ENCODE data around the gene GLI2.

GLI2 gene

DNA sequence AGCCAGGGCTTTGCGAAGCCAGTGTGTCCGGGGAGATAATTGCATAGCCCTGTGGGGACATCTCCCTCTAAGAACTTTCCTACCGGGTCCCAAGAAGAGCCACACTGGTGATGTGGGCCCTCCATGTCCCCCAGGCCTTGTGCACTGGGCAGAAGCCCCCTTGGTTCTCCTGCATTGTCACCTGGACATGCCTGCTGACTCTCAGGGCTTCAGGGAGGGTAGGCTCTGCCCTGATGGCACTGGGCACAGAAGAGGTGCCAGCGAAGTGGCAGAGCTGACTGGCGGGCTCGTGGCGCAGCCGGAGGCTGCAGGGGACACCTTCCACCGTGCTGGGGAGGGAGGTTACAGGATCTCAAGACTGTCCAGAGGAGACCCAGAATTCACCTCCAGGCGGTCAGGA, 28.3 kb downstream of the GLI2 start:
- H3K9me3 ChIP-seq (ENCODE audit: control insufficient read depth, low read length): no peaks in the 10 kb centered on the region
- H3K36me3 ChIP-seq (ENCODE audit: control insufficient read depth, insufficient read depth, low read length): no peaks in the 10 kb centered on the region
- no peak for DNase-seq
- H3K27ac ChIP-seq (ENCODE audit: insufficient read depth, low read length, poor library complexity, severe bottlenecking): no peak overlapping the region
- H3K4me3 ChIP-seq (ENCODE audit: insufficient read depth, low read depth, low read length, poor library complexity, severe bottlenecking): no peak overlapping the region
- no peaks in the 10 kb centered on the region for H3K27me3 ChIP-seq (replicated peaks; ENCODE audit: control insufficient read depth, insufficient read depth, low read length, poor library complexity, severe bottlenecking)
- no peaks in the 10 kb centered on the region for H3K4me1 ChIP-seq (ENCODE audit: control insufficient read depth, insufficient read depth, low read length, poor library complexity, severe bottlenecking)

DNA sequence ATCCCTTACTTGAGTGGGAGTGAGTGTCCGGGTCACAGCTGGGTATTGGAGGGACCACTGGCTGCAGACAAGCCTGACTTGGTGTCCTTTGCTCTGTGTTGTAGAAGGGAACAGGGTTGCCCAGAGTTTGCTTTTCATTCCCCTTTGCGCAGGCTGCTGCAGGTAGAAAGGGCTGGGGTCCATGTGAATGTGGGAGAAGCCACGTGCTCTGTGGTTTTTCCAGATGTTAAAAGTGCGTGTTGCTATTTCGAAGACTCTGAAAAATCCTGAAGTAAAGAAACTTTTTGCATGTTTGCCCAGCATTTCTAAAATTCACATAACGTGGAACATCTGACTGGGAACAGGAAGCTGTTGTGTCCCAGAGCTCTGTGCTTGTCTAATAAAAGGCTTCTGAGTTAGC, 28.8 kb downstream of the GLI2 start:
- no peaks in the 10 kb centered on the region for H3K36me3 ChIP-seq (ENCODE audit: control insufficient read depth, insufficient read depth, low read length)
- no peak overlapping the region for H3K4me3 ChIP-seq (ENCODE audit: insufficient read depth, low read depth, low read length, poor library complexity, severe bottlenecking)
- H3K4me1 ChIP-seq (ENCODE audit: control insufficient read depth, insufficient read depth, low read length, poor library complexity, severe bottlenecking): no peaks in the 10 kb centered on the region
- H3K27me3 ChIP-seq (replicated peaks; ENCODE audit: control insufficient read depth, insufficient read depth, low read length, poor library complexity, severe bottlenecking): no peaks in the 10 kb centered on the region
- no peak for DNase-seq
- H3K27ac ChIP-seq (ENCODE audit: insufficient read depth, low read length, poor library complexity, severe bottlenecking): no peak overlapping the region
- H3K9me3 ChIP-seq (ENCODE audit: control insufficient read depth, low read length): no peaks in the 10 kb centered on the region

DNA sequence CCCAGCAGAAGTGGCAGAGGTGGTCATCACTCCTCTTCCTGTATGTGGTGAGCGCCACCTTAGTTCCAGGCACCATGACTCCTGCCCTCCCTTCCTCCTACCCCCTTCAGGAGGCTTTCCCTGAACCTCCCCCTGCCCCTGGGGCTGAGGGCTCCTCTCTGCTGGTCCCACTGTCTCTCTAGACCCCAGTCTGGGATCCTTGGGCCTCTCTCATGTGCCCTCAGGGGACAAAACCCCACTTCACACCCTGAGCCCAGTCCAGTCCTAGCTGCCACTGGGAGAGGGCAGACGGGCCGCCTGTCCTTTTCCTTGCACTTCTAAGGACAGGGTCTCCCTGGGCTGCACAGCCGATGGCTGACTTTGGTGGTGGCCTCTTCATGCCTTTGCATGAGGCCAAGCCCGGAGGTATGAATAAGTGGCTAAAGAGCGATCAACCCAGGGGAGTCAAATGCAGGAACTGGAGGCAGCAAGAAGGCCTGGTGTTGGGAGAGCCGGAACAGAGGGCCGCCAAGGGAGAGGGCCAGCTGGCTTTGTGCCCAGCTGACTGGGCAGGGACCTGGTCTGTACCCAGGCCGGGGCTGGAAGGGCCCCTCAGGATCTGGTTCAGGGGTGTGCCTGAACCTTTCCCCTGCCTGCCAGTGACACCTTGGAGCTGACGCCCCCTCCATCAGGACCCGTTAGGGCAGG, 29.5 kb downstream of the GLI2 start:
- no peaks in the 10 kb centered on the region for H3K36me3 ChIP-seq (ENCODE audit: control insufficient read depth, insufficient read depth, low read length)
- DNase-seq: no peak
- H3K27me3 ChIP-seq (replicated peaks; ENCODE audit: control insufficient read depth, insufficient read depth, low read length, poor library complexity, severe bottlenecking): no peaks in the 10 kb centered on the region
- no peaks in the 10 kb centered on the region for H3K4me1 ChIP-seq (ENCODE audit: control insufficient read depth, insufficient read depth, low read length, poor library complexity, severe bottlenecking)
- no peaks in the 10 kb centered on the region for H3K9me3 ChIP-seq (ENCODE audit: control insufficient read depth, low read length)
- H3K27ac ChIP-seq (ENCODE audit: insufficient read depth, low read length, poor library complexity, severe bottlenecking): no peak overlapping the region
- no peak overlapping the region for H3K4me3 ChIP-seq (ENCODE audit: insufficient read depth, low read depth, low read length, poor library complexity, severe bottlenecking)

DNA sequence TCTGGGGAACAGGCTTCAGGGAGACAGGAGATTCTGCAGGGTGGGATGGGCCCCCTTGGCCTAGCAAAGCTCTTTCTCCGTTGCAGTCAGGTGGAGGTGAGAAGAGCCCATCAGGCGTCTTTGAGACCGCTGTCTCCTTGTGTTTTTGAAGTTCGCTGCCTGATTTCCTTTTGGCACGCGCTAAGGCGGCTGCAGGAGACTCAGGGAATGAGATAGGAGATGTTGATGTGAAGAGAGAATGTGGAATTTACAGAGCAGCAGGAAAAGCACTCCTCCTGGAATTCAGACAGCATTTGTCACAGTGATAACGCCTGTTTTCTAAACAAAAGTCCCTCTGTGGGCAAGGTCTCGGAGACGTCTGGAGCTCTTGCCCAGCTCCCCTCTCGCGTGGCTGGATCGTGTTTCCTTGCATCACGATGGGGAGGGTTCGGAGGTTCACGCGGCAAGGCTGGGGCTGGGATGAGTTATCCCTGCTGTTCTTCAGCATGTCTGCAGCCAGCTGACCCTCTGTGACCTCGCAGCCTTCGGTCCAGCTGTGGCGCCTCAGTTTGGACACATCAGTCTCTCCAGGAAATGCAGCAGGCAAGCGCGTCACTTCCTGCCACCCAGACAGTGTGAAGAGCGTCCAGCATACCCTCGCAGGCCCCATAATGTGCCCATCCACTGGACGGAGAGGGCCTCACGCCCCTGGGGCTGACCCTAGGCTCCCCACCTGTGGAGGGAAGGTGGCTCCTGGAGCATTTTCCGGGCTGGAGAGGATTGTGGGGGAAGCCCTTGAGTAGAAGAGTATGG, 30.2 kb downstream of the GLI2 start:
- H3K27me3 ChIP-seq (replicated peaks; ENCODE audit: control insufficient read depth, insufficient read depth, low read length, poor library complexity, severe bottlenecking): no peaks in the 10 kb centered on the region
- DNase-seq: no peak
- no peak overlapping the region for H3K27ac ChIP-seq (ENCODE audit: insufficient read depth, low read length, poor library complexity, severe bottlenecking)
- H3K9me3 ChIP-seq (ENCODE audit: control insufficient read depth, low read length): no peaks in the 10 kb centered on the region
- no peaks in the 10 kb centered on the region for H3K4me1 ChIP-seq (ENCODE audit: control insufficient read depth, insufficient read depth, low read length, poor library complexity, severe bottlenecking)
- no peak overlapping the region for H3K4me3 ChIP-seq (ENCODE audit: insufficient read depth, low read depth, low read length, poor library complexity, severe bottlenecking)
- no peaks in the 10 kb centered on the region for H3K36me3 ChIP-seq (ENCODE audit: control insufficient read depth, insufficient read depth, low read length)

DNA sequence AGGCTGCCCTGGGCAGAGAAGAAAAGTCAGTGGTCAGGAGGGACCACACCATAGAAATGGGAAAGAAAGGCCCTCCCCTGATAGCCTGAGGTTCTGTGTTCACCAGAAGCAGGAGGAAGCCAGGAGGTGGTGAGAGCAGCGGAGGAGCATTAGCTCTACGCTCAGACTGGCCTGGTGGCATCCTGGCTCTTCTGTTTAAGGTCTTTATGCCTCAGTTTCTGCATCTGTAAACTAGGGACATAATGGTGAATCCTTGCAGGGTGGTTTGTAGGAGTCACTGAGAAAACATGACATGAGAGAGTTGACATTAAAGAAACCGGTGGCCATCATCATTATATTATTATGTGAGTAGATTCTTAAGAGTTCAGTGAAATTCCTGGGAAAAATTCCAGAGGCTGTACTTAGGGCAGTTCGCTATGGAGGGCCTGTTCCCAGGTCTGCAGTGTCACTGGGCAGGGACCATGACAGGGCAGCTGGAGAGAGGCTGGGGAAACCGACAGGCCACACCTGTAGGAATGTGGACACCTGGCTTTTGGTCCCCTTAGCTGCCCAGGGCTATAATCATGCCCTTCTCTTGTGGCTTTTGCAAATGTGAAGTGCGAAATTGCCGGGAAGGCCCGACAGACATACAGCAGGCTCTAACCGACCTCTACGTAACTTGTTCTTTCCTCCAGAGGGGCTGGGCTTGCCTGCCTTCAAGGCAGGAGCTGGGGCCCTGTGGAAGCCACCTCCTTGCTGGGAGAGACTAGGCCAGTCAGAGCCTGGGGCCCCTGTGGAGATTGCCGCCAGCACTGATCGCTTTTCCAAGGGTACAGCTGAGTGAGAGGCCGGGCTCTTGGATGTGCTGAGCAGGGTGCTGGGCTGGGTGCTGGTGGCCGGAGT, 31.0 kb downstream of the GLI2 start:
- no peak overlapping the region for H3K27ac ChIP-seq (ENCODE audit: insufficient read depth, low read length, poor library complexity, severe bottlenecking)

DNA sequence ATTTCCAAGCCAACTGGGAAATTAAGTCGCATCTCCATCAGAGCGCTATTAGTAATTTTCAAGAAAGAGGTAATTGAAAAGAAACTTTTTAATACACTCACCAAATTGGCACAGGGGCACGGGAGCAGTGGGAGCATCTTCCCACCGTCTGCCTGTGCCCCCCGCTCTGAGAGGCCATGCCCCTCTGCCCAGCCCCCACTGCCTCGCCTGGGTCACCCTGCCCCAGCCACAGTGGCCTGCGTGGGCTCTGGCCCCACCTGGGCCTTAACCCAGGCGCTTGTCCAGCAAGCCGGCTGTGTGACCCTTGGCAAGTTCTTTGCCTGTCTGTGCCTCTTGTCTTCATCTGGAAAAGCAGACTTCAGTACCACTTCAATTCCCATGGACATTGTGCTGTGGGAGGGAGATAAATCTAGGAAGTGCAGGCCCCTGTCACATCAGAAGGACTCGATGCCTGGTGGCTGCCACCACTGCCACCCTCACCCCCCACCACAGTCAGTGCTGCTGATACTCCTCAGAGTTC, 31.9 kb downstream of the GLI2 start:
- H3K27ac ChIP-seq (ENCODE audit: insufficient read depth, low read length, poor library complexity, severe bottlenecking): no peak overlapping the region
- no peak overlapping the region for H3K4me3 ChIP-seq (ENCODE audit: insufficient read depth, low read depth, low read length, poor library complexity, severe bottlenecking)
- no peaks in the 10 kb centered on the region for H3K9me3 ChIP-seq (ENCODE audit: control insufficient read depth, low read length)
- H3K36me3 ChIP-seq (ENCODE audit: control insufficient read depth, insufficient read depth, low read length): no peaks in the 10 kb centered on the region
- DNase-seq: no peak
- peaks cover 3% of the 10 kb centered on the region for H3K27me3 ChIP-seq (replicated peaks; ENCODE audit: control insufficient read depth, insufficient read depth, low read length, poor library complexity, severe bottlenecking)
- no peaks in the 10 kb centered on the region for H3K4me1 ChIP-seq (ENCODE audit: control insufficient read depth, insufficient read depth, low read length, poor library complexity, severe bottlenecking)

More for the DNA sequence above, 31.0 kb downstream of the GLI2 start:
- DNase-seq: no peak
- Histone ChIP-seq H3K36me3 (ENCODE audit: control insufficient read depth, insufficient read depth, low read length) (no peaks in the 10 kb centered on the region), H3K9me3 (ENCODE audit: control insufficient read depth, low read length) (no peaks in the 10 kb centered on the region), H3K27me3 (replicated peaks; ENCODE audit: control insufficient read depth, insufficient read depth, low read length, poor library complexity, severe bottlenecking) (peaks cover 3% of the 10 kb centered on the region), H3K4me3 (ENCODE audit: insufficient read depth, low read depth, low read length, poor library complexity, severe bottlenecking) (no peak overlapping the region), H3K4me1 (ENCODE audit: control insufficient read depth, insufficient read depth, low read length, poor library complexity, severe bottlenecking) (no peaks in the 10 kb centered on the region)

DNA sequence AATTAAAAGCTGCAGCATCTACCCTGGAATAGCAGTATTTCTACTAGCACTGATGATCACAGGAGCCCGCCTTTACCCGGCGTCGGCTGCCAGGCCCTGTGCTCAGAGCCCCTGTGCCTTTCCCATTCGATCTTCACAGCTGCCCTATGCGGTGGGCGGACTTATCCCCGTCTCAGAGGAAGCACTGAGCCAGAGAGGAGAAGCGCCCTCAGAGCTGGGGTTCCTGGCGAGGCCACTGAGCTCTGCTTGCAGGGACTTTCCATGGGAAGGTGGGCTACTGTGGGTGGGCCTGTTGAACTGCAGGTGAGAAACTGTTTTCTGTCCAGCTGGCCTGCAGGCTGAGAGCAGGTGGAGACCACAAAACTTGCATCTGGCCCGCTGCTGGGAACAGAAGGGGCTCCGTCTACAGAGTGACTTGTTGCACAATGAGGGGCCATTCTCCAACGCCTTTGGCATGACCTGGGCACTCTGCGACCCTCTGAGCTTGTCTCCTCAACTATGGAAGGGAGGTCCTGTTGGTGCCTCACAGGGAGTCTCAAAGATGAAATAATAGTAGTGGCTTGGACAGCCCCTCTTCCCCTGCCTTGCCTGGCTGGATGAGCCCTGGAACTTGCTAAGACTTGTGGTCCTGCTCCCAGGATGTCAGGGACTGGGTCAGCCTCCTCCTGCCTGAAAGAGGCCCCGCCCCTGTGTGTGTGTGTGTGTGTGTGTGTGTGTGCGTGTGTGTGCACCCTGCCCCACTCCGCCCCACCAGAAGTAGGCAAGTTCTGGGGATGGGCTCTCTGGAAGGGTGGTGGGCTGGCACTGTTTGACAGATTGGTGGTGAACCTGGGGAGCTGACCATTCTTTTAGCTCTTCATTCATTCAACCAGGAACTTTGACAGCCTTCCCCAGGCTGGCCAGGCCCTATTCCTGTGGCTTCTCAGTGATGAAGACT, 32.7 kb downstream of the GLI2 start:
- H3K27me3 ChIP-seq (replicated peaks; ENCODE audit: control insufficient read depth, insufficient read depth, low read length, poor library complexity, severe bottlenecking): peaks cover 3% of the 10 kb centered on the region
- H3K27ac ChIP-seq (ENCODE audit: insufficient read depth, low read length, poor library complexity, severe bottlenecking): no peak overlapping the region
- H3K4me3 ChIP-seq (ENCODE audit: insufficient read depth, low read depth, low read length, poor library complexity, severe bottlenecking): no peak overlapping the region
- no peaks in the 10 kb centered on the region for H3K4me1 ChIP-seq (ENCODE audit: control insufficient read depth, insufficient read depth, low read length, poor library complexity, severe bottlenecking)
- no peak for DNase-seq
- no peaks in the 10 kb centered on the region for H3K36me3 ChIP-seq (ENCODE audit: control insufficient read depth, insufficient read depth, low read length)
- no peaks in the 10 kb centered on the region for H3K9me3 ChIP-seq (ENCODE audit: control insufficient read depth, low read length)

DNA sequence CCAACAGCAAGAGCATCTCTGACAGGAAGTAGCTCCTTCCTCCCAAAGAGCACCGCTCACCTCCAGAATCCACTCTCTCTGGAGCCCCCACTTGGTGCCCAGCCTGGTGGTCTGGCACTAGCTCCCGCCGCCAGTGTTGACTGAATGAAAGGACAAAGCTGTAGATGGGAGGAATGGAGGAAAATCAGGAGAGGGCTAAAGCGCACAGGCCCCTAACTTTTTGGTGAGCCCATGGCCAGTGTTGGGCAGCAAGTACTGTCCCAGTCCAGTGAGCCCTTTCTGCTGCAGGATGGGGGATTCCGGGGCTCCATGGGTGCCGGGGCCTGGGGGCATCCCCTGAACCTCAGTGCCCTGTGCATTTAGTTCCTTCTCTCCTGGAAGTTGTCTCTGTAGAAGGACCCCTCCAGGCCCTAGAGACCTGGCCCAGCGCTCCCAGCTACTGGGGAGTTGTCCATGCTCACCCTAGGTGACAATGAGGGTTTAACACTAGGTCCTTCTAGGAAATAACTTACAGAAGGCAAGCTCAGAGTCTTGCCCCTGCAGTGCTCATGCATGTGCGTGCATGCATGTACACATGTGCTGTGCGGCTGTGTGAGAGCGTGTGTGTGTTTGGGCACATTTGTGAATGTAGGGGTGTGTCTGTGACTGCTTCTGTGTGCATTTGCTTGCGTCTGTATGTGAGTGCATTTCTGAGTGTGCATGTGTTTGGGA, 33.6 kb downstream of the GLI2 start:
- peaks cover 3% of the 10 kb centered on the region for H3K27me3 ChIP-seq (replicated peaks; ENCODE audit: control insufficient read depth, insufficient read depth, low read length, poor library complexity, severe bottlenecking)
- H3K4me3 ChIP-seq (ENCODE audit: insufficient read depth, low read depth, low read length, poor library complexity, severe bottlenecking): no peak overlapping the region
- no peak overlapping the region for H3K27ac ChIP-seq (ENCODE audit: insufficient read depth, low read length, poor library complexity, severe bottlenecking)
- no peaks in the 10 kb centered on the region for H3K4me1 ChIP-seq (ENCODE audit: control insufficient read depth, insufficient read depth, low read length, poor library complexity, severe bottlenecking)
- no peaks in the 10 kb centered on the region for H3K36me3 ChIP-seq (ENCODE audit: control insufficient read depth, insufficient read depth, low read length)
- DNase-seq: no peak
- no peaks in the 10 kb centered on the region for H3K9me3 ChIP-seq (ENCODE audit: control insufficient read depth, low read length)

DNA sequence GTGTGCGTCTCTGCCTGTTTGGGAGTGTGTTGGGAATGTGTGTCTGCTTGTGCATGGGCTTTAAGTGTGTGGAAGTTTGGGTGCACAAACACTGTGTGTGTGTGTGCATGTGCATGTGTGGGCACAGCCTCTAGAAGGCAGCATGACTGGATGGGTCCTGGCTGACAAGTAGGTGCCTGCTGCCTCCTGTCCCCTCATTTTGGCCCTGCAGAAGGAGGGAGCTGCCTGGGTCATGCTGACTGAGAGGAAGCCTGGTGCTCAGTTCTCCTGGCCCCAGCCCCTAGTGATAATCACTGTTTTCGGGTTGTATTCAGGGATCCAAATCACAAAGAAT, 34.1 kb downstream of the GLI2 start:
- Histone ChIP-seq H3K27ac (ENCODE audit: insufficient read depth, low read length, poor library complexity, severe bottlenecking) (no peak overlapping the region), H3K27me3 (replicated peaks; ENCODE audit: control insufficient read depth, insufficient read depth, low read length, poor library complexity, severe bottlenecking) (peaks cover 3% of the 10 kb centered on the region), H3K9me3 (ENCODE audit: control insufficient read depth, low read length) (no peaks in the 10 kb centered on the region), H3K36me3 (ENCODE audit: control insufficient read depth, insufficient read depth, low read length) (no peaks in the 10 kb centered on the region), H3K4me3 (ENCODE audit: insufficient read depth, low read depth, low read length, poor library complexity, severe bottlenecking) (no peak overlapping the region), H3K4me1 (ENCODE audit: control insufficient read depth, insufficient read depth, low read length, poor library complexity, severe bottlenecking) (no peaks in the 10 kb centered on the region)
- DNase-seq: no peak
